ENCODE measurements around the gene MOCOS. TPM values are rescaled to one million over a fixed set of nuclear protein-coding genes. Genes with fewer than 3 reads are reported as not detected.

MOCOS gene
- total and polyA plus RNA-seq, 2 of the 13 experiments (the other 11 are each of a cell fraction or from before 2014, with no cell fraction given), result 7.7 to 15.4 TPM

DNA sequence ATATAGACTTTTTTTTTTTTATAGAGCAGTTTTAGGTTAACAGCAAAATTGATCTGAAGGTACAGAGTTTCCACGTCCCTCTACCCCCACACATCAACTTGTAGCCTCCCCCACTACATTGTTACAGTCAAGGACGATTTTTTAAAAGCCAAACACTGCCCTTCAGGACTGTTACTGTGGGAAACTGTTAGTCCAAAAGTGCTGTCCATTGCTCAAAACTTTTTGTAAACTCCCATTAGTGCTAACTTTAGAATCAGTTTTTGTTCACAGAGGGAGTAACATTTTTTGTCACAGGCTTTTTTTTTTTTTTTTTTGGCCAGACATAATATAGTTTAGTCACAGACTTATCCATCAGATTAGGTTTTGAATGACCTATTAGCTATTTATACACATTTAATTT lies 33.5 kb upstream of the MOCOS start (continued):
- TF ChIP-seq, protein P1, sequence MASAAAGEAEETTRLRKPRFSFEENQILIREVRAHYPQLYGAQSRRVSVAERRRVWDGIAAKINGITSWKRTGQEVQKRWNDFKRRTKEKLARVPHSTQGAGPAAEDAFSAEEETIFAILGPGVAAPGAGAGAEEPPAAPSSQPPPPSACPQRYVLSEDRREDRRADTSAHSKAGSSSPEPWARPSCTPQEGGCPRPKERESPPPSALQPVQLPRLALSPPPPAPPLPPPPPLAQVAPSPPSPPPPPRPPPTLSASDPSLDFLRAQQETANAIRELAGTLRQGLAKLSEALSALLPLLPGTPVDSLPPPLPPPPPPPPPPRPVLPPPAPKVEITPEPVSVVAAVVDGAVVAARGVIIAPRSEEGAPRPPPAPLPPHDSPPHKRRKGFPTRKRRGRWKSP (CRISPR knock-in tag; IDR thresholded peaks at IDR 0.05), result no peak
- TF ChIP-seq SOX5 (CRISPR knock-in tag; IDR thresholded peaks at IDR 0.05; ENCODE audit: borderline replicate concordance) (no peak), AHR (CRISPR knock-in tag; IDR thresholded peaks at IDR 0.05) (no peak)
- TF ChIP-seq, protein P2, sequence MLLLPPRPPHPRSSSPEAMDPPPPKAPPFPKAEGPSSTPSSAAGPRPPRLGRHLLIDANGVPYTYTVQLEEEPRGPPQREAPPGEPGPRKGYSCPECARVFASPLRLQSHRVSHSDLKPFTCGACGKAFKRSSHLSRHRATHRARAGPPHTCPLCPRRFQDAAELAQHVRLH (CRISPR knock-in tag; IDR thresholded peaks at IDR 0.05; ENCODE audit: borderline replicate concordance, low read depth), result no peak

DNA sequence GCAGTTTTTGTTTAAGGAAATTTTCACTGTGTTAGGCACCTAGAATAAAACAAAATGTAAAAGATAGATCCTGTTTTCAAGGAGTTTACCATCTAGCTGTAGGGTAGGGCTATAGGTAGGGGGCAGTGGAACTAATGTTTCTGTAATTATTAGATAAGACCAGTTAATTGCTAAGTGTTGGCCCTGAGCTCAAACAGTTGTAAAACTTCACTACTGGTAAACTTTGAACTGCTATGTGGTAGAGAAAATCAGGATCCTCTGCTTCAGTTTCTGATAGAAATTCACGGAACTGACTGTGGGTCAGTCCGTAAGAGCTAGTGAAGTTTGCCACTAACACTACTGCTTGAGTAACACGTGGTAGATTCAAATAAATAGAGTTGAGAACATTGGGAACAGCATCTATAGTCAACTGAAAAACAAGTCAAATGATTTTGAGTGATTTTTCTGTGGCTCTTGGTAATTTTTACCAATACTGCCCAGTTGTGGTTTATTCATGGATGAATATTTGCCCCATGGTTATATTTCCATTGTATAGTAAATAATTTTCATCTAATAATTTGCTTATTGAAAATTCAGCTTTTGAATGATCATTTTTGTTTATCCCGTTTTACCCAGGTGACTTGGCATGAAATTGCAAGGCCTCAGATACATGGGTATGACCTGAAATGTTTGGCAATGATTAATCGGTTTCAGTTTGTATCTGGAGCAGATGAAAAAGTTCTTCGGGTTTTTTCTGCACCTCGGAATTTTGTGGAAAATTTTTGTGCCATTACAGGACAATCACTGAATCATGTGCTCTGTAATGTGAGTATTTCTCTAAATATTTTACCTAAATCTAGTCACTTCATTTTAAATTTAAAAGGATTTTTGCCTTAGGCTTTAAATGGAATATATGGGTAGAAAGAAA lies 31.2 kb upstream of the MOCOS start:
- no peak overlapping the region for H3K9ac ChIP-seq (ENCODE audit: insufficient read depth, low read depth, low read length)
- no peak overlapping the region for H2AFZ ChIP-seq (ENCODE audit: low read length)
- POLR2A ChIA-PET, result interaction anchor here (1.3 kb wide), 1 partner anchor 32 kb away, joined by 3 read pairs; no protein-coding TSS in a partner anchor
- no peak overlapping the region for H3K4me3 ChIP-seq (replicated peaks in 1 of 3; ENCODE audit: insufficient read depth in 1 of 3, low read depth in 2 of 3, low read length in 3 of 3)
- no peaks in the 10 kb centered on the region for H3K9me3 ChIP-seq (ENCODE audit: low read length)
- H3K36me3 ChIP-seq (replicated peaks in 1 of 2; ENCODE audit: control insufficient read depth in 1 of 2, insufficient read depth in 2 of 2, low read length in 2 of 2), result peaks cover 15 to 84% of the 10 kb centered on the region in 2 experiments
- WGBS (ENCODE audit: low lambda C conversion rate), result 97% methylated on average over 7 of the region's 7 CpGs
- ATAC-seq, result no peak
- in situ Hi-C loops (cut with HindIII; ENCODE audit: extremely low pct_ligation_motif_present, low pct_unique_long_range_greater_than_20kb), result no loop called here
- FAIRE-seq, result no peak
- H3K4me2 ChIP-seq (ENCODE audit: low read depth, low read length), result no peak overlapping the region
- H3K27ac ChIP-seq (ENCODE audit: extremely low read length, insufficient read depth, low read length), result no peak overlapping the region
- CTCF ChIA-PET (ENCODE audit: low intra/inter-chr PET ratio, low total read pairs), result no interaction called here
- DNase-seq (ENCODE audit: low spot score), result no peak
- peaks cover 5% of the 10 kb centered on the region for H3K79me2 ChIP-seq (ENCODE audit: insufficient read depth, low read length)
- no peaks in the 10 kb centered on the region for H4K20me1 ChIP-seq (ENCODE audit: insufficient read depth, low read length)
- peaks cover 23% of the 10 kb centered on the region for H3K4me1 ChIP-seq (ENCODE audit: insufficient read depth, low read length)
- intact Hi-C loops (cut with micrococcal nuclease; ENCODE audit: unreplicated experiment), result no loop called here
- BruUV-seq (replicated peaks), result no TSS peak
- H3K27me3 ChIP-seq (ENCODE audit: control insufficient read depth in 1 of 2, insufficient read depth in 2 of 2, low read length in 2 of 2), result no peaks in the 10 kb centered on the region
- TF ChIP-seq SP1 (IDR thresholded peaks at IDR 0.05) (no peak), SP1 (CRISPR knock-in tag; IDR thresholded peaks at IDR 0.05) (no peak), ZNF350 (CRISPR knock-in tag; IDR thresholded peaks at IDR 0.05; ENCODE audit: borderline replicate concordance, low read depth) (no peak), SATB2 (CRISPR knock-in tag; IDR thresholded peaks at IDR 0.05) (no peak), YEATS2 (CRISPR knock-in tag; IDR thresholded peaks at IDR 0.05; ENCODE audit: borderline replicate concordance) (no peak), TSC22D2 (CRISPR knock-in tag; IDR thresholded peaks at IDR 0.05; ENCODE audit: borderline replicate concordance) (no peak), SP140L (CRISPR knock-in tag; IDR thresholded peaks at IDR 0.05; ENCODE audit: borderline replicate concordance) (no peak), ZNF138 (CRISPR knock-in tag; IDR thresholded peaks at IDR 0.05; ENCODE audit: low read depth) (no peak), RFXAP (CRISPR knock-in tag; IDR thresholded peaks at IDR 0.05; ENCODE audit: borderline replicate concordance) (no peak), EP300 (IDR thresholded peaks at IDR 0.05; ENCODE audit: low read depth in 2 of 2, low read length in 2 of 2) (no peak), EP300 (CRISPR knock-in tag; IDR thresholded peaks at IDR 0.05; ENCODE audit: borderline replicate concordance) (no peak)
- TF ChIP-seq, protein P3, sequence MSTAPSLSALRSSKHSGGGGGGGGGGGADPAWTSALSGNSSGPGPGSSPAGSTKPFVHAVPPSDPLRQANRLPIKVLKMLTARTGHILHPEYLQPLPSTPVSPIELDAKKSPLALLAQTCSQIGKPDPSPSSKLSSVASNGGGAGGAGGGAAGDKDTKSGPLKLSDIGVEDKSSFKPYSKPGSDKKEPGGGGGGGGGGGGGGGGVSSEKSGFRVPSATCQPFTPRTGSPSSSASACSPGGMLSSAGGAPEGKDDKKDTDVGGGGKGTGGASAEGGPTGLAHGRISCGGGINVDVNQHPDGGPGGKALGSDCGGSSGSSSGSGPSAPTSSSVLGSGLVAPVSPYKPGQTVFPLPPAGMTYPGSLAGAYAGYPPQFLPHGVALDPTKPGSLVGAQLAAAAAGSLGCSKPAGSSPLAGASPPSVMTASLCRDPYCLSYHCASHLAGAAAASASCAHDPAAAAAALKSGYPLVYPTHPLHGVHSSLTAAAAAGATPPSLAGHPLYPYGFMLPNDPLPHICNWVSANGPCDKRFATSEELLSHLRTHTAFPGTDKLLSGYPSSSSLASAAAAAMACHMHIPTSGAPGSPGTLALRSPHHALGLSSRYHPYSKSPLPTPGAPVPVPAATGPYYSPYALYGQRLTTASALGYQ (CRISPR knock-in tag; IDR thresholded peaks at IDR 0.05), result no peak
- TF ChIP-seq, protein P4, sequence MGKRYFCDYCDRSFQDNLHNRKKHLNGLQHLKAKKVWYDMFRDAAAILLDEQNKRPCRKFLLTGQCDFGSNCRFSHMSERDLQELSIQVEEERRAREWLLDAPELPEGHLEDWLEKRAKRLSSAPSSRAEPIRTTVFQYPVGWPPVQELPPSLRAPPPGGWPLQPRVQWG (CRISPR knock-in tag; IDR thresholded peaks at IDR 0.05; ENCODE audit: borderline replicate concordance, low read depth), result no peak
